Measurements from ENCODE around the gene SH2D4B. TPM values are rescaled to one million over a fixed set of nuclear protein-coding genes. Genes with fewer than 3 reads are reported as not detected.

The SH2D4B gene
- total and polyA plus RNA-seq, 10 of the 15 experiments (the other 5 are each of a cell fraction or from before 2014, with no cell fraction given), result 0.04 to 0.21 (median 0.13) TPM; not detected in 5

DNA sequence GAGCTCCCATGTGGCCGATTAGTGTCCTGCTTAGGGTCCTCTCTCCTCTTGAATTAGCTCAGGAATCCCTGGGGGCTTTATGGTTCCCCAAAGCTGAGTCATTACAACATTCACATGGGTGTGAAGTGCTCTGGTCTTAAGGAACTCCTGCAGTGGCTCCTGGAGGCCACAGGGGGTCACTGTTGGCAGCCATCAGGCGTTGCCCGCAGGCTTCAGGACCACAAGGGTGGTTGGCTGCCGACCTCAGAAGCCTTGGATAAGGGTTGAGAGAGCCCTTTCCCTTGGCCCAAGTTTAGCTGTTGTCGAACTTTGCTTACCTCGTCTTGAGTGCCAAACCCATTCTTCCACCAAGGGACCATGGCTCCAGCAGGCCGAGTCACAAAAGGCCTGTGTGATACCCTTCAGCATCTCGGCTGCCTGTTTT is 61.7 kb downstream of the SH2D4B start (continued):
- TF ChIP-seq, protein P1, sequence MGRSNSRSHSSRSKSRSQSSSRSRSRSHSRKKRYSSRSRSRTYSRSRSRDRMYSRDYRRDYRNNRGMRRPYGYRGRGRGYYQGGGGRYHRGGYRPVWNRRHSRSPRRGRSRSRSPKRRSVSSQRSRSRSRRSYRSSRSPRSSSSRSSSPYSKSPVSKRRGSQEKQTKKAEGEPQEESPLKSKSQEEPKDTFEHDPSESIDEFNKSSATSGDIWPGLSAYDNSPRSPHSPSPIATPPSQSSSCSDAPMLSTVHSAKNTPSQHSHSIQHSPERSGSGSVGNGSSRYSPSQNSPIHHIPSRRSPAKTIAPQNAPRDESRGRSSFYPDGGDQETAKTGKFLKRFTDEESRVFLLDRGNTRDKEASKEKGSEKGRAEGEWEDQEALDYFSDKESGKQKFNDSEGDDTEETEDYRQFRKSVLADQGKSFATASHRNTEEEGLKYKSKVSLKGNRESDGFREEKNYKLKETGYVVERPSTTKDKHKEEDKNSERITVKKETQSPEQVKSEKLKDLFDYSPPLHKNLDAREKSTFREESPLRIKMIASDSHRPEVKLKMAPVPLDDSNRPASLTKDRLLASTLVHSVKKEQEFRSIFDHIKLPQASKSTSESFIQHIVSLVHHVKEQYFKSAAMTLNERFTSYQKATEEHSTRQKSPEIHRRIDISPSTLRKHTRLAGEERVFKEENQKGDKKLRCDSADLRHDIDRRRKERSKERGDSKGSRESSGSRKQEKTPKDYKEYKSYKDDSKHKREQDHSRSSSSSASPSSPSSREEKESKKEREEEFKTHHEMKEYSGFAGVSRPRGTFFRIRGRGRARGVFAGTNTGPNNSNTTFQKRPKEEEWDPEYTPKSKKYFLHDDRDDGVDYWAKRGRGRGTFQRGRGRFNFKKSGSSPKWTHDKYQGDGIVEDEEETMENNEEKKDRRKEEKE (IDR thresholded peaks at IDR 0.05), result no peak
- TF ChIP-seq ZNF24 (IDR thresholded peaks at IDR 0.05) (no peak), MEF2B (IDR thresholded peaks at IDR 0.05; ENCODE audit: partially characterized antibody, poor library complexity, severe bottlenecking) (peak; percentile 98), TCF12 (IDR thresholded peaks at IDR 0.05; ENCODE audit: low read depth, low read length) (0 out of 2 replicates have a peak, but pooled peaks have one; percentile 41), ATF7 (IDR thresholded peaks at IDR 0.05; ENCODE audit: low read depth) (peak; percentile 38; the same call in 1 of the 2 replicates), NFXL1 (IDR thresholded peaks at IDR 0.05; ENCODE audit: borderline replicate concordance) (no peak), LARP7 (IDR thresholded peaks at IDR 0.05) (no peak), GABPA (IDR thresholded peaks at IDR 0.05; ENCODE audit: low read depth) (no peak), ZNF217 (IDR thresholded peaks at IDR 0.05) (peak; percentile 30; the same call in 1 of the 2 replicates), BCL11A (IDR thresholded peaks at IDR 0.05; ENCODE audit: low read depth, low read length) (peak; percentile 87), IRF4 (IDR thresholded peaks at IDR 0.05; ENCODE audit: low read depth, low read length) (peak; percentile 73), RAD21 (IDR thresholded peaks at IDR 0.05; ENCODE audit: insufficient read depth, low read depth, low read length) (peak; percentile 71), CHD2 (IDR thresholded peaks at IDR 0.05; ENCODE audit: borderline replicate concordance, low read depth, low read length) (no peak), SRF (IDR thresholded peaks at IDR 0.05; ENCODE audit: low read depth in 2 of 2, low read length in 2 of 2) (no peak), EZH2 (IDR thresholded peaks at IDR 0.05; ENCODE audit: borderline replicate concordance, control insufficient read depth, low read depth, low read length) (no peak), POLR2A (IDR thresholded peaks at IDR 0.05; ENCODE audit: low read depth, low read length) (no peak), IKZF1 (conservative IDR thresholded peaks at IDR 0.05) (peak; percentile 65), MEF2A (IDR thresholded peaks at IDR 0.05; ENCODE audit: insufficient read depth, low read depth, low read length) (0 out of 2 replicates have a peak, but pooled peaks have one; percentile 44), SIN3A (IDR thresholded peaks at IDR 0.05; ENCODE audit: low read depth, low read length) (no peak), HDAC2 (IDR thresholded peaks at IDR 0.05) (no peak), FOXM1 (IDR thresholded peaks at IDR 0.05; ENCODE audit: low read depth, low read length) (peak; percentile 41; the same call in 1 of the 2 replicates), STAT3 (IDR thresholded peaks at IDR 0.05; ENCODE audit: low read depth, low read length) (no peak), JUND (IDR thresholded peaks at IDR 0.05; ENCODE audit: low read depth, low read length) (0 out of 2 replicates have a peak, but pooled peaks have one; percentile 27), POU2F2 (IDR thresholded peaks at IDR 0.05; ENCODE audit: borderline replicate concordance, low read depth, low read length) (no peak)
- TF ChIP-seq, protein P2, sequence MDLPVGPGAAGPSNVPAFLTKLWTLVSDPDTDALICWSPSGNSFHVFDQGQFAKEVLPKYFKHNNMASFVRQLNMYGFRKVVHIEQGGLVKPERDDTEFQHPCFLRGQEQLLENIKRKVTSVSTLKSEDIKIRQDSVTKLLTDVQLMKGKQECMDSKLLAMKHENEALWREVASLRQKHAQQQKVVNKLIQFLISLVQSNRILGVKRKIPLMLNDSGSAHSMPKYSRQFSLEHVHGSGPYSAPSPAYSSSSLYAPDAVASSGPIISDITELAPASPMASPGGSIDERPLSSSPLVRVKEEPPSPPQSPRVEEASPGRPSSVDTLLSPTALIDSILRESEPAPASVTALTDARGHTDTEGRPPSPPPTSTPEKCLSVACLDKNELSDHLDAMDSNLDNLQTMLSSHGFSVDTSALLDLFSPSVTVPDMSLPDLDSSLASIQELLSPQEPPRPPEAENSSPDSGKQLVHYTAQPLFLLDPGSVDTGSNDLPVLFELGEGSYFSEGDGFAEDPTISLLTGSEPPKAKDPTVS (IDR thresholded peaks at IDR 0.05; ENCODE audit: low read depth, low read length), result no peak
- TF ChIP-seq, protein P3, sequence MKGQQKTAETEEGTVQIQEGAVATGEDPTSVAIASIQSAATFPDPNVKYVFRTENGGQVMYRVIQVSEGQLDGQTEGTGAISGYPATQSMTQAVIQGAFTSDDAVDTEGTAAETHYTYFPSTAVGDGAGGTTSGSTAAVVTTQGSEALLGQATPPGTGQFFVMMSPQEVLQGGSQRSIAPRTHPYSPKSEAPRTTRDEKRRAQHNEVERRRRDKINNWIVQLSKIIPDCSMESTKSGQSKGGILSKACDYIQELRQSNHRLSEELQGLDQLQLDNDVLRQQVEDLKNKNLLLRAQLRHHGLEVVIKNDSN (IDR thresholded peaks at IDR 0.05; ENCODE audit: borderline replicate concordance, extremely low read length, insufficient read depth, low read depth, low read length), result no peak
- TF ChIP-seq, protein P4, sequence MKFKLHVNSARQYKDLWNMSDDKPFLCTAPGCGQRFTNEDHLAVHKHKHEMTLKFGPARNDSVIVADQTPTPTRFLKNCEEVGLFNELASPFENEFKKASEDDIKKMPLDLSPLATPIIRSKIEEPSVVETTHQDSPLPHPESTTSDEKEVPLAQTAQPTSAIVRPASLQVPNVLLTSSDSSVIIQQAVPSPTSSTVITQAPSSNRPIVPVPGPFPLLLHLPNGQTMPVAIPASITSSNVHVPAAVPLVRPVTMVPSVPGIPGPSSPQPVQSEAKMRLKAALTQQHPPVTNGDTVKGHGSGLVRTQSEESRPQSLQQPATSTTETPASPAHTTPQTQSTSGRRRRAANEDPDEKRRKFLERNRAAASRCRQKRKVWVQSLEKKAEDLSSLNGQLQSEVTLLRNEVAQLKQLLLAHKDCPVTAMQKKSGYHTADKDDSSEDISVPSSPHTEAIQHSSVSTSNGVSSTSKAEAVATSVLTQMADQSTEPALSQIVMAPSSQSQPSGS (IDR thresholded peaks at IDR 0.05; ENCODE audit: low read length), result no peak
